Suprapubic skin (tissue), 4 donors: ENCODE measurements around the gene SNX13. TPM values are rescaled to one million over a fixed set of nuclear protein-coding genes. Genes with fewer than 3 reads are reported as not detected.

Experiments used
- DNase-seq, 2 donors: peaks; one replicate each; pipeline ENCODE4 v3.0.0-alpha.2; 2019; ENCODE audit warnings: low spot score in 2 of 2
- H3K27ac ChIP-seq: fragments of 200-600 bp; sonication (generic); one replicate; pipeline ENCODE4 v1.5.1; 2019
- H3K27me3 ChIP-seq: fragments of 200-600 bp; sonication (generic); one replicate; pipeline ENCODE4 v1.5.1; 2019
- H3K36me3 ChIP-seq: fragments of 200-600 bp; sonication (generic); one replicate; pipeline ENCODE4 v1.5.1; 2019
- H3K4me1 ChIP-seq: fragments of 200-600 bp; sonication (generic); one replicate; pipeline ENCODE4 v1.5.1; 2019
- H3K4me3 ChIP-seq: fragments of 200-600 bp; sonication (generic); one replicate; pipeline ENCODE4 v1.5.1; 2019; ENCODE audit warnings: mild to moderate bottlenecking
- H3K9me3 ChIP-seq: fragments of 200-600 bp; sonication (generic); one replicate; pipeline ENCODE4 v1.5.1; 2019
- EP300 ChIP-seq: sonication (generic); formaldehyde crosslinking; IDR thresholded peaks from one replicate; pipeline ENCODE4 v1.6.1; 2017; ENCODE audit warnings: antibody characterized with exemption
- POLR2A ChIP-seq, 2 donors: fragments of 450-650 bp; IDR thresholded peaks; one replicate each; pipeline ENCODE4 v1.6.1; 2017; ENCODE audit warnings: antibody characterized with exemption in 2 of 2, mild to moderate bottlenecking in 2 of 2, moderate library complexity in 2 of 2
- POLR2AphosphoS5 ChIP-seq, 3 donors: sonication (generic); formaldehyde crosslinking; IDR thresholded peaks; one replicate each; pipeline ENCODE4 v1.6.1; 2017; ENCODE audit warnings: antibody characterized with exemption in 3 of 3
- WGBS: methylation state at CpG from one replicate; pipeline ENCODE4 v1.1.5; 2018; 5-methylcytosine and 5-hydroxymethylcytosine counted together
- total RNA-seq, 4 donors: library from RNA; depleted of rRNA; stranded (reverse); fragments of >200 nt; gene quantifications; one replicate each; pipeline ENCODE4 v1.1.0, GENCODE V29; 2016
- TF ChIP-seq, protein P1 (sequence below), 2 donors: fragments of 200-600 bp in 1 of 2; fragments of 450-650 bp in 1 of 2; sonication (generic) in 1 of 2; IDR thresholded peaks; one replicate each; pipeline ENCODE4 v1.5.1; 2016 to 2019; ENCODE audit warnings: antibody characterized with exemption in 2 of 2, mild to moderate bottlenecking in 1 of 2, moderate library complexity in 1 of 2

SNX13 gene
- total RNA-seq, 4 donors from 2014 or later = 32.7 to 69.9 (median 59.7) TPM

DNA sequence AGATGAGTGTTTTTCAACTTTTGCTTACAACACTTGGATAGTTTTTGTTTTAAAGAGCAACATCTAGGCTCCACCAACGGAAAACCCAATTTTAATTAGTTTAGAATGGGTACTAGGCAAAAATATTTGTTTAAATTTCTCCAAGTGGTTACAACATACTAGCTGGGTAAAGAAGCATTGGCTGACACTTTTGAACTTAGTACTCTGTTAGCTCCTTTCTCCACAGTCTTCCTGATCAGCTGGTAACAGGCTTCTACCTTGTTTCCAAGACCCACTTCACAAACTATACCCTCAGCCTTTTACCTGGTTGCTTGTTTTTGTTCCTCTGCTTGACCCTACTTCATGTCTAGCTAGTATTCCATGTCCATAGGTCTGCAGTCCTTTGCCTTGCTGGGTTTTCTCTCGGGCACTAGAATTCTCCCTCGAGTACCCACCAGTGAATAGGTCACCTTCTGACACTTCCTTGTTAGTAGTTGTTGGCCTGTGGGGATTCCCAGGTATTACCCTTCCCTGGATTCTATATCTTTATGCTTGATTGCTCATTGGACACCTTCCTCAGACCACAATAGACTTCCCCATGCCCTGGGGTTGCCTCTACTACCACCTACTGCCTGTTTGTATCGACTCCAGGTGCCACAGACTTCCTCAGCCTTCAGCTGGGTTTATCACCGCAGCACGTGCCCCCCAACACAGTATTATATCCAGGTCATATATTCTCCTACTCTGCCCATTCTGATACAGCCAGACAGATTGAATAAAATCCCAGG lies 45.4 kb upstream of the SNX13 start:
- TF ChIP-seq, protein P1, sequence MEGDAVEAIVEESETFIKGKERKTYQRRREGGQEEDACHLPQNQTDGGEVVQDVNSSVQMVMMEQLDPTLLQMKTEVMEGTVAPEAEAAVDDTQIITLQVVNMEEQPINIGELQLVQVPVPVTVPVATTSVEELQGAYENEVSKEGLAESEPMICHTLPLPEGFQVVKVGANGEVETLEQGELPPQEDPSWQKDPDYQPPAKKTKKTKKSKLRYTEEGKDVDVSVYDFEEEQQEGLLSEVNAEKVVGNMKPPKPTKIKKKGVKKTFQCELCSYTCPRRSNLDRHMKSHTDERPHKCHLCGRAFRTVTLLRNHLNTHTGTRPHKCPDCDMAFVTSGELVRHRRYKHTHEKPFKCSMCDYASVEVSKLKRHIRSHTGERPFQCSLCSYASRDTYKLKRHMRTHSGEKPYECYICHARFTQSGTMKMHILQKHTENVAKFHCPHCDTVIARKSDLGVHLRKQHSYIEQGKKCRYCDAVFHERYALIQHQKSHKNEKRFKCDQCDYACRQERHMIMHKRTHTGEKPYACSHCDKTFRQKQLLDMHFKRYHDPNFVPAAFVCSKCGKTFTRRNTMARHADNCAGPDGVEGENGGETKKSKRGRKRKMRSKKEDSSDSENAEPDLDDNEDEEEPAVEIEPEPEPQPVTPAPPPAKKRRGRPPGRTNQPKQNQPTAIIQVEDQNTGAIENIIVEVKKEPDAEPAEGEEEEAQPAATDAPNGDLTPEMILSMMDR (IDR thresholded peaks at IDR 0.05) = no peak
- TF ChIP-seq POLR2AphosphoS5 (IDR thresholded peaks at IDR 0.05) = no peak
- TF ChIP-seq POLR2A (IDR thresholded peaks at IDR 0.05) = no peak
- TF ChIP-seq EP300 = no peak
- no peak overlapping the region for H3K27ac ChIP-seq
- 85% methylated on average over 6 of the region's 6 CpGs for WGBS
- no peak for DNase-seq
- no peaks in the 10 kb centered on the region for H3K4me1 ChIP-seq
- no peak overlapping the region for H3K4me3 ChIP-seq
- H3K27me3 ChIP-seq = no peaks in the 10 kb centered on the region
- H3K9me3 ChIP-seq = no peaks in the 10 kb centered on the region
- no peaks in the 10 kb centered on the region for H3K36me3 ChIP-seq

DNA sequence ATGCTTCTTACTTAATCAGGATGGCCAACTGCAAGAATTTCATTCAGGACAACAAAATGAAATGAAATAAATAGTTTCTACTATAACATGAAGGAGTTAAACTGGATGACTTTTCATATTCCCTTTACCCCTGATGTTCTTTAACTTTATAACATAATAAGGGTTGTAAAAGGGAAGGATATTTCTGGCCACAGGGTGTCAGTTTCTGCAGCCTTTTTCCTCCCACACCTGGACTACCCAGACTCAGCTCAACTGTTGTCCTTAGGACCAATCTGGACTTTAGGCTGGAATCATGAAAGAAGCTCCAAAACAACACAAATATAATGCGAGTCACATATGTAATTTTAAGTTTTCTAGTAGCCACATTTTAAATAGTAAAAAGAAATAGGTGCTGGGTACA lies 44.0 kb upstream of the SNX13 start:
- no peaks in the 10 kb centered on the region for H3K36me3 ChIP-seq
- H3K9me3 ChIP-seq = no peaks in the 10 kb centered on the region
- no peak overlapping the region for H3K4me3 ChIP-seq
- H3K4me1 ChIP-seq = no peaks in the 10 kb centered on the region
- TF ChIP-seq, protein P1 (IDR thresholded peaks at IDR 0.05) = no peak
- TF ChIP-seq EP300 (no peak), POLR2A (IDR thresholded peaks at IDR 0.05) (no peak), POLR2AphosphoS5 (IDR thresholded peaks at IDR 0.05) (no peak)
- no peak overlapping the region for H3K27ac ChIP-seq
- 97% methylated on average over 1 of the region's 1 CpG for WGBS
- no peaks in the 10 kb centered on the region for H3K27me3 ChIP-seq
- DNase-seq = no peak

DNA sequence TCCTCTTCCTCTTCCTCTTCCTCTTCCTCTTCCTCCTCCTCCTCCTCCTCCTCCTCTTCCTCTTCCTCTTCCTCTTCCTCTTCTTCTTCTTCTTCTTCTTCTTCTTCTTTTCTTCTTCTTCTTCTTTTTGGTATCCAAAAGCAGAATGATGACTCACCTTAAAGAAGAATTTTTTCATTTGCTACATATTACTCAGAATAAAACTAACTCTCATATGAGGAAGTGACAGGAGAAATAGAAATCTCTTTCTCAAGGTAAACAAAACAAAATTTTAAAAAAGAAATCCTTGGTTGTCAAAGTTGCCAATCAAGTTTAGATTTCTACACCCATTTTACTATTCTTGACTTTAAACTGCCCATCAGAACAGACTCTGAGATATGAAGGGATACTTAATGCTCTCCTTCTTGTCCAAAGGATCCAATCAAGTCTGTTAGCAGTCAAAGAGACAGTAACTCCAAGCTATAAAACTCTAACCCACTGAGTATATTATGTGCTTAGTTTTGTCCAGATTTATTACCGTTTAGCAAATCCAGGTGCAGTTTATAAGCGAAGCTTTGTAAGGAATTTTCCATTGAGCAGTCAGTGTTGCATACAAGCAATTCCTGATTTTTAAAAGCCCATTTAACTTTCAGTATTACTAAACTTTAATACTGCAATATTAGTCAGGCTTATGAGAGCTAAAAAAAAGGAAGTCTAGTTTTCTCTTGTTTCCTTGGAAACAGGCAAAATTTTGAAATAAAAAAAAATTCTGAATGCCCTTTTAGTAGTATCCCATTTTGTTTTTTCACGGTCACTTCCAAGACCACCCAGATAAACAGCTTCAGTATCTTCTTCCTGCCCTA lies 43.1 kb upstream of the SNX13 start:
- Histone ChIP-seq H3K9me3 (no peaks in the 10 kb centered on the region), H3K4me3 (no peak overlapping the region), H3K4me1 (no peaks in the 10 kb centered on the region), H3K36me3 (no peaks in the 10 kb centered on the region), H3K27me3 (no peaks in the 10 kb centered on the region), H3K27ac (no peak overlapping the region)
- 47% methylated on average over 3 of the region's 3 CpGs for WGBS
- DNase-seq = no peak
- TF ChIP-seq EP300 (no peak), POLR2AphosphoS5 (IDR thresholded peaks at IDR 0.05) (no peak), POLR2A (IDR thresholded peaks at IDR 0.05) (no peak)
- TF ChIP-seq, protein P1 (IDR thresholded peaks at IDR 0.05) = no peak

DNA sequence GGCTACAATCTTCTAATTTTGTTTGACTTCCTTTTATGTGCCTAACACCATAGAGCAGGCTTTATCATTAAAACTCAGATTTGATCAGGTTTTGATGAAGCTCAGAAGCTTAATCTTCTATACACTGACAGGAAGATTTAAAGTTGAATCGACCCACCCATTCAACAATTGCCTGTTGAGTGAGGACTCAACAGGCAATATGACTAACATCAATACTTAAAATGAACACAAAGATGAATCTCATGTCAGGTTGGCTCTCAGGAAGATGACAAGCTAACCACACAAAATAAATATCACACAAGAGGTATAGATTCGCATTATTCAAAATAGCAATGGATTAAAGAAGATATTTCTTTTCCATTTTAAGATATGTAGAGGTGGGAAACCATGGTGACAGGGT lies 36.7 kb upstream of the SNX13 start:
- Histone ChIP-seq H3K27me3 (no peaks in the 10 kb centered on the region), H3K4me1 (no peaks in the 10 kb centered on the region), H3K9me3 (no peaks in the 10 kb centered on the region), H3K4me3 (no peak overlapping the region), H3K27ac (no peak overlapping the region), H3K36me3 (no peaks in the 10 kb centered on the region)
- no peak for DNase-seq
- 47% methylated on average over 2 of the region's 2 CpGs for WGBS
- TF ChIP-seq POLR2A (IDR thresholded peaks at IDR 0.05) = no peak
- TF ChIP-seq, protein P1 (IDR thresholded peaks at IDR 0.05) = no peak
- no peak for TF ChIP-seq POLR2AphosphoS5 (IDR thresholded peaks at IDR 0.05)
- no peak for TF ChIP-seq EP300

DNA sequence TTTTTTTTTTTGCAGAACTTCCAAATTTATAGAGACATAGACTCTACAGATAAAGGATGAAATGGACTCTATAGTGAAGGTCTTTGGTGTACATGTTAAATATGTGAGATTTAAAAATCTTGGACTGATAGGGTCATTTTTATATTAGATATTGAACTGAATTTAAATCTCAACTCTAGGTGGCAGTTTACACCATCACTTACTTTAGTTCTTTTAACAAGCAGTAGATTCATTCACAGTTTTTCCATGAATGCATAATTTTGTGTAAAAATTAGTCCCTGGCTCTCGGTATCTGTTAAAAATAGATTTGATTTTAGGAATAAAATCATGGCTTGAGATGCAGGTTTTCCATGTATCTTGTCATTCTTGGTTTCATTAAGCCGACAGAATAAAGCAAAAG lies 31.1 kb upstream of the SNX13 start:
- H3K36me3 ChIP-seq = no peaks in the 10 kb centered on the region
- H3K4me1 ChIP-seq = no peaks in the 10 kb centered on the region
- 57% methylated on average over 2 of the region's 2 CpGs for WGBS
- H3K9me3 ChIP-seq = no peaks in the 10 kb centered on the region
- H3K27me3 ChIP-seq = no peaks in the 10 kb centered on the region
- H3K27ac ChIP-seq = no peak overlapping the region
- TF ChIP-seq, protein P1 (IDR thresholded peaks at IDR 0.05) = no peak
- no peak for TF ChIP-seq POLR2A (IDR thresholded peaks at IDR 0.05)
- TF ChIP-seq POLR2AphosphoS5 (IDR thresholded peaks at IDR 0.05) = no peak
- no peak for TF ChIP-seq EP300
- no peak overlapping the region for H3K4me3 ChIP-seq
- DNase-seq = no peak
